Testis (tissue), 3 donors: Measurements from ENCODE around the gene MTPN. TPM values are rescaled to one million over a fixed set of nuclear protein-coding genes. Genes with fewer than 3 reads are reported as not detected.

Experiments used
- DNase-seq: peaks from one replicate; pipeline ENCODE4 v3.0.0-alpha.2; 2019
- H3K27ac ChIP-seq, 2 donors: fragments of 200-600 bp; sonication (generic); one replicate each; pipeline ENCODE4 v1.5.1; 2019
- H3K27me3 ChIP-seq: fragments of 200-600 bp; sonication (generic); one replicate; pipeline ENCODE4 v1.5.1; 2019
- H3K36me3 ChIP-seq: fragments of 200-600 bp; sonication (generic); one replicate; pipeline ENCODE4 v1.5.1; 2017; ENCODE audit warnings: low read depth; ENCODE audit errors: missing control alignments
- H3K4me1 ChIP-seq: fragments of 200-600 bp; sonication (generic); one replicate; pipeline ENCODE4 v1.5.1; 2019
- H3K4me3 ChIP-seq, 2 donors: fragments of 200-600 bp; sonication (generic); one replicate each; pipeline ENCODE4 v1.5.1; 2017 to 2019
- H3K9me3 ChIP-seq: fragments of 200-600 bp; sonication (generic); one replicate; pipeline ENCODE4 v1.5.1; 2017
- CTCF ChIP-seq, 3 experiments: fragments of 450-650 bp in 2 of 3; fragments of 200-600 bp in 1 of 3; sonication (generic) in 1 of 3; IDR thresholded peaks; one replicate each; pipeline ENCODE4 v1.5.1; 2016 to 2019; ENCODE audit warnings: antibody characterized with exemption in 3 of 3, mild to moderate bottlenecking in 2 of 3, moderate library complexity in 1 of 3
- POLR2A ChIP-seq: fragments of 450-650 bp; IDR thresholded peaks from one replicate; pipeline ENCODE4 v1.6.1; 2017; ENCODE audit warnings: antibody characterized with exemption, mild to moderate bottlenecking, moderate library complexity
- WGBS, 2 donors: methylation state at CpG; one replicate each; pipeline ENCODE4 v1.1.5; 2018; 5-methylcytosine and 5-hydroxymethylcytosine counted together
- intact Hi-C: fragments of 100-400 bp; cut with DNase I; formaldehyde crosslinking; loops from one replicate; pipeline ENCODE4 v1.15.1; 2023; ENCODE audit warnings: low total_unique reads
- polyA plus RNA-seq: library from polyadenylated mRNA; stranded (reverse); fragments of 350-450 nt; fragmentation: Illumina TruSeq; extraction: RNeasy Lipid Tissue Mini Kit (QIAGEN cat#74804); gene quantifications from one replicate; pipeline ENCODE4 v1.2.3, GENCODE V29; 2014; ENCODE audit warnings: low read depth, low replicate concordance; ENCODE audit not compliant: insufficient read depth
- total RNA-seq, 2 donors: library from RNA; depleted of rRNA; stranded (reverse); fragments of >200 nt; gene quantifications; one replicate each; pipeline ENCODE4 v1.2.3, GENCODE V29; 2016

Gene MTPN
- total and polyA plus RNA-seq, 3 donors from 2014 or later: 141 to 144 (median 142) TPM

- no peaks in the 10 kb centered on the region for H3K27me3 ChIP-seq
- no peaks in the 10 kb centered on the region for H3K4me1 ChIP-seq
- no peak for DNase-seq
- TF ChIP-seq POLR2A (no peak), CTCF (IDR thresholded peaks at IDR 0.05) (no peak)
- 86 to 88% methylated on average over 6 of the region's 6 CpGs for WGBS, 2 donors
- H3K27ac ChIP-seq: no peak overlapping the region
- no peaks in the 10 kb centered on the region for H3K9me3 ChIP-seq
- H3K36me3 ChIP-seq: no peaks in the 10 kb centered on the region
- intact Hi-C loops: no loop called here
- H3K4me3 ChIP-seq: no peak overlapping the region
These were observed 16.3 kb downstream of the MTPN start for GRCh38 chr7:135960709-135961451.

GRCh38 chr7:135959646-135960363, 17.4 kb downstream of the MTPN start:
- DNase-seq: no peak
- TF ChIP-seq POLR2A (no peak), CTCF (IDR thresholded peaks at IDR 0.05) (no peak)
- intact Hi-C loops: no loop called here
- H3K36me3 ChIP-seq: no peaks in the 10 kb centered on the region
- H3K4me3 ChIP-seq: no peak overlapping the region
- H3K27ac ChIP-seq: no peak overlapping the region
- H3K9me3 ChIP-seq: no peaks in the 10 kb centered on the region
- no peaks in the 10 kb centered on the region for H3K4me1 ChIP-seq
- no peaks in the 10 kb centered on the region for H3K27me3 ChIP-seq

GRCh38 chr7:135958173-135958572, 19.0 kb downstream of the MTPN start:
- H3K9me3 ChIP-seq: no peaks in the 10 kb centered on the region
- no peak for DNase-seq
- no peak overlapping the region for H3K27ac ChIP-seq
- no peaks in the 10 kb centered on the region for H3K36me3 ChIP-seq
- H3K4me1 ChIP-seq: no peaks in the 10 kb centered on the region
- H3K27me3 ChIP-seq: no peaks in the 10 kb centered on the region
- intact Hi-C loops: no loop called here
- TF ChIP-seq CTCF (IDR thresholded peaks at IDR 0.05): no peak
- TF ChIP-seq POLR2A: no peak
- H3K4me3 ChIP-seq: no peak overlapping the region
- WGBS, 2 donors: 93 to 98% methylated on average over 1 of the region's 1 CpG

- DNase-seq: no peak
- Histone ChIP-seq H3K27ac (no peak overlapping the region), H3K4me3 (no peak overlapping the region), H3K9me3 (no peaks in the 10 kb centered on the region), H3K27me3 (no peaks in the 10 kb centered on the region), H3K36me3 (no peaks in the 10 kb centered on the region), H3K4me1 (no peaks in the 10 kb centered on the region)
- TF ChIP-seq CTCF (IDR thresholded peaks at IDR 0.05) (no peak), POLR2A (no peak)
- 87 to 95% methylated on average over 2 of the region's 2 CpGs for WGBS, 2 donors
- intact Hi-C loops: no loop called here
These were observed 19.5 kb downstream of the MTPN start for GRCh38 chr7:135957627-135958026.
